Stomach smooth muscle (tissue), 2 donors: ENCODE results near the gene RPTOR.

Experiments
- H3K27ac ChIP-seq: one replicate; pipeline ENCODE4 v1.7.0; 2013; ENCODE audit warnings: mild to moderate bottlenecking, low read length, inconsistent platforms
- H3K27me3 ChIP-seq, 2 donors: one replicate each; pipeline ENCODE4 v1.7.0; 2013; ENCODE audit warnings: low read length in 2 of 2; ENCODE audit not compliant: insufficient read depth in 2 of 2, control insufficient read depth in 1 of 2
- H3K36me3 ChIP-seq, 2 donors: one replicate each; pipeline ENCODE4 v1.7.0; 2013; ENCODE audit warnings: low read length in 2 of 2; ENCODE audit not compliant: control insufficient read depth in 2 of 2, insufficient read depth in 2 of 2
- H3K4me1 ChIP-seq: one replicate; pipeline ENCODE4 v1.7.0; 2013; ENCODE audit warnings: low read length; ENCODE audit not compliant: control insufficient read depth, insufficient read depth
- H3K4me3 ChIP-seq, 2 donors: one replicate each; pipeline ENCODE4 v1.7.0; 2013; ENCODE audit warnings: low read length in 2 of 2
- H3K9ac ChIP-seq, 2 donors: one replicate each; pipeline ENCODE4 v1.7.0; 2013; ENCODE audit warnings: low read length in 2 of 2, mild to moderate bottlenecking in 1 of 2
- H3K9me3 ChIP-seq, 2 donors: one replicate each; pipeline ENCODE4 v1.7.0; 2013; ENCODE audit warnings: low read length in 2 of 2; ENCODE audit not compliant: control insufficient read depth in 2 of 2
- donor health status: healthy.
- donor health status: Pancreatic carcinoma.

RPTOR gene

GRCh38 chr17:80996422-80997305 lies 452.0 kb downstream of the RPTOR start:
- peaks cover 19 to 33% of the 10 kb centered on the region in 2 donors for H3K36me3 ChIP-seq
- H3K27ac ChIP-seq, result no peak overlapping the region
- H3K9me3 ChIP-seq, result no peaks in the 10 kb centered on the region
- H3K4me3 ChIP-seq, result no peak overlapping the region
- H3K9ac ChIP-seq, result no peak overlapping the region
- peaks cover 22% of the 10 kb centered on the region for H3K4me1 ChIP-seq
- H3K27me3 ChIP-seq, result no peaks in the 10 kb centered on the region

DNA sequence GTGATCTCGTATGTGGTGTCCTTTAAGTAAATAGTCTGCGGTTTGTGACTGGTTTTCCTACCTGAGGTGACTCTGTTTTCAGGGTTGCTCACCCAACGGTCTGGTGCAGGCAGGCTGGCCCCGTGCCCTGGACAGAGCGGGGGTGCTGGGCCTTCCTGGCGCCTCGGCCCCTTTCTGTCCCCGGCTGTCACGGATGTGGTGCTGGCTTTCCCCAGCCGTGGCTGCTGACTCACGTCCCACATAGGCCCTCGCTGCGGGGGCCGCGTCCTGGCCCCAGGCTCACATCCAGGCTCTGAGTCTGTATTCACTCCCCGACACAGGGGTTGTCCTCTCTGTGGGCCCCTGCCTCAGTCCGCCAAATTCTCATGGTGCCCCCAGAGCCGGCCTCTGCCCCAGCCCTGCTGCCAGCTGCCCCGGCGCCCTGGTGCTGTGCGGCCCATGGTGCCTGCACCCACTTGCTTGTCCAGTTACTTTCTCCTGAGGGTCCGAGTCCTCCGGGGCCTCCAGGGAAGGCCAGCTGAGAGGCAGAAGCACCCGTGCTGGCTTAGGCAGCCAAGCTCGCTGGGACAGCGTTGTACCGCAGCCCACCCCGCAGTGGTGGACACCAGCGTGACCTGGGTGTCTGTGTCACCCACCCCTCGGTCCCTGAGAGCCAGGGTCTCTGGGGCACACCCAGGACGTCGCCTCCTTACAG lies 452.9 kb downstream of the RPTOR start:
- H3K9me3 ChIP-seq, result no peaks in the 10 kb centered on the region
- no peak overlapping the region for H3K9ac ChIP-seq
- H3K27me3 ChIP-seq, result no peaks in the 10 kb centered on the region
- peaks cover 19 to 33% of the 10 kb centered on the region in 2 donors for H3K36me3 ChIP-seq
- no peak overlapping the region for H3K27ac ChIP-seq
- H3K4me1 ChIP-seq, result peaks cover 26% of the 10 kb centered on the region
- no peak overlapping the region for H3K4me3 ChIP-seq

GRCh38 chr17:80998118-80998747 lies 453.6 kb downstream of the RPTOR start:
- H3K4me1 ChIP-seq, result peaks cover 23% of the 10 kb centered on the region
- H3K27me3 ChIP-seq, result peaks cover 0 to 1% of the 10 kb centered on the region in 2 donors
- no peak overlapping the region for H3K4me3 ChIP-seq
- no peak overlapping the region for H3K27ac ChIP-seq
- peaks cover 19 to 33% of the 10 kb centered on the region in 2 donors for H3K36me3 ChIP-seq
- no peak overlapping the region for H3K9ac ChIP-seq
- no peaks in the 10 kb centered on the region for H3K9me3 ChIP-seq

DNA sequence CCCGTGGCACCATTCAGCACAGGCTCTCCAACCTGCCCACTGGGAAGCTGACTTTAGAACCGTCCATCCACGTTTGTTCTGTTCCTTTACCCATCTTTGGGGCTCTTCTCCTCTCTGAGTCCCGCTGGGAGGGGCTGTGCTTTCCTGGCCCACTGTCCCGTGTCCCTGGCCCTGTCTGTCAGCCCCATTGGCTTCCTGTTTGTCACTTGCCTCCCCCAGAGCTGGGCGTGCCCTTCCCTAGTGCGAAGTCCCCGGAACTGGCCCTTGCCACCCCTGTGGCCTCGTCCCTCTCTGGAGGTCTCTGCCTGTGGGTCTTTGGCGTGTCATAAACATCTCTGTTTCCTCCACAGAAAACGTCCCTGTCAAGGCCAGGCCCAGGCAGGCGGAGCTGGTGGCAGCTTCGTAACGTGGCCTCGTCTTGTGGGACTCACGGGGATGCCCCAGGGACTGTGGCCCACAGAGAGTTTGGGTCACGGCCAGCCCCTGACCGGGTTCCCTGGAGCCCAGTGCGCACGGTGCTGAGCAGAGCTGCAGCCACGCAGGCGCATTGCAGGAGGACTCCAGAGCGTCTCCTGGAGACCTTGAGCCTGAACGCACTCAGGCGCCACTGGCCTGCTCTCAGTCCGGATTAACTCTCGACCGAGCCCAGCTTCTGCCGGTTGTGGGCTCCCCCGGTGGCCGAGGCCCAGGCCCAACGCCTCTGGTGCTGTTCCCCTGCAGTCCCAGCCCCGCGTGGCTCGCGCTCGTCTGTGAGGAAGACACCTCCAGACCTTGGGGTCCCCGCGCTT lies 454.3 kb downstream of the RPTOR start:
- H3K4me1 ChIP-seq, result peaks cover 18% of the 10 kb centered on the region
- no peak overlapping the region for H3K27ac ChIP-seq
- H3K27me3 ChIP-seq, result peaks cover 2 to 8% of the 10 kb centered on the region in 2 donors
- no peak overlapping the region for H3K9ac ChIP-seq
- H3K36me3 ChIP-seq, result peaks cover 19 to 33% of the 10 kb centered on the region in 2 donors
- H3K9me3 ChIP-seq, result no peaks in the 10 kb centered on the region
- no peak overlapping the region for H3K4me3 ChIP-seq

DNA sequence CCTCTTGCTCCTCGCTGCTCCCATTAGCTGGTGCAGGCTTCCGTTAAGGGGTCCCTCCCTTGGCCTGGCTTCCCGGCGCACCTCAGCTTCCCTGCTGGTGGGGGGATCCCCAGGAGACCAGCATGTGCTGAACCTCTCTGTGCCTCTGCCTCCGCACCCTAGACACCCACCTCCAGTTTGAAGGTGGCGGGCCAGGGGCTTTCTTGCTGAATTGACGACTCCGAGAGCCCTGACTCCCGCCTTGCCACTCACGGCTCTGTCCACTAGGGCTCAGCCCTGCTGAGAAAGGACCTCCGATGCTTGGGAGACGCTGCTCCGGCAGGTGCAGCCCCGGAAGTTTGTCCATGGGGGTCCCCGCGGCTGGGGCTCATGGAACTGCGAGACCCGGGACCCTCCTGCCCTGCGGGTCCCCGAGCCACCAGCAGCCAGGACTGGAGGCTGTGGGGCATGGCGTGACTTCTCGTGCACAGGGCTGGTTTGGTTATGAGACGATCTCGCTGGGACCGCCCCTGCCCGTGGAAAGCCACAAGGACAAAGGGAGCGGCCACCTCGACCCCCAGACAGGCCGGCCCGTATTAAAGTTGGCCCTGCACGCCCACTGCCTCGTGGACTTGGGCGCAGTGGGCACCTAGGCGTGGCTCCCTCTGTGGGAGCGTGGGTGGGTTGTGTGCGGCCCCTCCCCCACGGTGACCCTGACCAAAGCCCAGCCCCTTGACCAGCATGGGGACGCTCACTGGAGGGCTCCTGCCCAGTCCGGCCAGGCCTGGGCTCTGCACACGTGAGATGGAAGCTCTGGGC lies 455.1 kb downstream of the RPTOR start:
- no peak overlapping the region for H3K27ac ChIP-seq
- H3K9me3 ChIP-seq, result no peaks in the 10 kb centered on the region
- H3K4me1 ChIP-seq, result peaks cover 19% of the 10 kb centered on the region
- no peak overlapping the region for H3K4me3 ChIP-seq
- no peak overlapping the region for H3K9ac ChIP-seq
- H3K36me3 ChIP-seq, result peaks cover 19 to 33% of the 10 kb centered on the region in 2 donors
- peaks cover 6 to 14% of the 10 kb centered on the region in 2 donors for H3K27me3 ChIP-seq

- Histone ChIP-seq H3K27me3 (peaks cover 8 to 16% of the 10 kb centered on the region in 2 donors), H3K4me3 (no peak overlapping the region), H3K36me3 (peaks cover 14 to 28% of the 10 kb centered on the region in 2 donors), H3K9me3 (no peaks in the 10 kb centered on the region), H3K9ac (no peak overlapping the region), H3K4me1 (peaks cover 21% of the 10 kb centered on the region), H3K27ac (no peak overlapping the region)
Observed at GRCh38 chr17:81000334-81000630, 455.6 kb downstream of the RPTOR start.

- peaks cover 9 to 26% of the 10 kb centered on the region in 2 donors for H3K36me3 ChIP-seq
- no peak overlapping the region for H3K4me3 ChIP-seq
- H3K9me3 ChIP-seq, result no peaks in the 10 kb centered on the region
- H3K4me1 ChIP-seq, result peaks cover 21% of the 10 kb centered on the region
- peaks cover 8 to 16% of the 10 kb centered on the region in 2 donors for H3K27me3 ChIP-seq
- no peak overlapping the region for H3K9ac ChIP-seq
- no peak overlapping the region for H3K27ac ChIP-seq
Observed at GRCh38 chr17:81000631-81001357, 456.2 kb downstream of the RPTOR start.

- Histone ChIP-seq H3K9me3 (no peaks in the 10 kb centered on the region), H3K36me3 (peaks cover 8 to 20% of the 10 kb centered on the region in 2 donors), H3K4me1 (peaks cover 21% of the 10 kb centered on the region), H3K4me3 (no peak overlapping the region), H3K27ac (no peak overlapping the region), H3K9ac (no peak overlapping the region), H3K27me3 (peaks cover 8 to 16% of the 10 kb centered on the region in 2 donors)
Observed at GRCh38 chr17:81002013-81002384, 457.4 kb downstream of the RPTOR start.

- Histone ChIP-seq H3K9ac (no peak overlapping the region), H3K27me3 (peaks cover 8 to 16% of the 10 kb centered on the region in 2 donors), H3K4me3 (no peak overlapping the region), H3K27ac (no peak overlapping the region), H3K9me3 (no peaks in the 10 kb centered on the region), H3K36me3 (peaks cover 8 to 17% of the 10 kb centered on the region in 2 donors), H3K4me1 (peaks cover 21% of the 10 kb centered on the region)
Observed at GRCh38 chr17:81002409-81003361, 458.0 kb downstream of the RPTOR start.
